ENCODE measurements around the gene DUSP11.

DUSP11 gene

GRCh38 chr2:73776869-73777519, 2.9 kb downstream of the DUSP11 start:
- peaks cover 2 to 19% (median 15%) of the 10 kb centered on the region in 5 donors for H3K4me1 ChIP-seq (ENCODE audit: control insufficient read depth in 5 of 5, insufficient read depth in 5 of 5, low read length in 5 of 5)
- H3K9me3 ChIP-seq (ENCODE audit: control insufficient read depth in 5 of 5, low read length in 5 of 5), result no peaks in the 10 kb centered on the region
- peak overlapping the region in 2 of 5 donors; percentile 25 to 45 for H3K9ac ChIP-seq (ENCODE audit: low read length in 5 of 5)
- H3K36me3 ChIP-seq (ENCODE audit: control insufficient read depth in 5 of 5, insufficient read depth in 5 of 5, low read length in 5 of 5), result peaks cover 27 to 44% (median 39%) of the 10 kb centered on the region in 5 donors
- H3K27ac ChIP-seq (ENCODE audit: low read depth, low read length), result no peak overlapping the region
- H3K27me3 ChIP-seq (ENCODE audit: control insufficient read depth in 5 of 5, insufficient read depth in 4 of 5, low read length in 5 of 5), result no peaks in the 10 kb centered on the region
- H3K4me3 ChIP-seq (ENCODE audit: low read depth in 1 of 5, low read length in 5 of 5), result no peak overlapping the region

- Histone ChIP-seq H3K27ac (ENCODE audit: low read depth, low read length) (no peak overlapping the region), H3K27me3 (ENCODE audit: control insufficient read depth in 5 of 5, insufficient read depth in 4 of 5, low read length in 5 of 5) (no peaks in the 10 kb centered on the region), H3K9me3 (ENCODE audit: control insufficient read depth in 5 of 5, low read length in 5 of 5) (no peaks in the 10 kb centered on the region), H3K4me1 (ENCODE audit: control insufficient read depth in 5 of 5, insufficient read depth in 5 of 5, low read length in 5 of 5) (peaks cover 2 to 19% (median 15%) of the 10 kb centered on the region in 5 donors), H3K36me3 (ENCODE audit: control insufficient read depth in 5 of 5, insufficient read depth in 5 of 5, low read length in 5 of 5) (peaks cover 29 to 44% (median 40%) of the 10 kb centered on the region in 5 donors), H3K4me3 (ENCODE audit: low read depth in 1 of 5, low read length in 5 of 5) (no peak overlapping the region), H3K9ac (ENCODE audit: low read length in 5 of 5) (no peak overlapping the region)
These were observed 3.5 kb downstream of the DUSP11 start for GRCh38 chr2:73776381-73776780.

GRCh38 chr2:73772819-73773218, 7.1 kb downstream of the DUSP11 start:
- peaks cover 44 to 75% (median 59%) of the 10 kb centered on the region in 5 donors for H3K36me3 ChIP-seq (ENCODE audit: control insufficient read depth in 5 of 5, insufficient read depth in 5 of 5, low read length in 5 of 5)

GRCh38 chr2:73770725-73771124, 9.2 kb downstream of the DUSP11 start:
- Histone ChIP-seq H3K27ac (ENCODE audit: low read depth, low read length) (no peak overlapping the region), H3K9ac (ENCODE audit: low read length in 5 of 5) (no peak overlapping the region), H3K4me3 (ENCODE audit: low read depth in 1 of 5, low read length in 5 of 5) (no peak overlapping the region), H3K4me1 (ENCODE audit: control insufficient read depth in 5 of 5, insufficient read depth in 5 of 5, low read length in 5 of 5) (no peaks in the 10 kb centered on the region), H3K36me3 (ENCODE audit: control insufficient read depth in 5 of 5, insufficient read depth in 5 of 5, low read length in 5 of 5) (peaks cover 52 to 76% (median 58%) of the 10 kb centered on the region in 5 donors), H3K9me3 (ENCODE audit: control insufficient read depth in 5 of 5, low read length in 5 of 5) (no peaks in the 10 kb centered on the region), H3K27me3 (ENCODE audit: control insufficient read depth in 5 of 5, insufficient read depth in 4 of 5, low read length in 5 of 5) (no peaks in the 10 kb centered on the region)

More at GRCh38 chr2:73772819-73773218, 7.1 kb downstream of the DUSP11 start:
- no peak overlapping the region for H3K9ac ChIP-seq (ENCODE audit: low read length in 5 of 5)
- no peaks in the 10 kb centered on the region for H3K27me3 ChIP-seq (ENCODE audit: control insufficient read depth in 5 of 5, insufficient read depth in 4 of 5, low read length in 5 of 5)
- H3K27ac ChIP-seq (ENCODE audit: low read depth, low read length), result no peak overlapping the region
- H3K4me3 ChIP-seq (ENCODE audit: low read depth in 1 of 5, low read length in 5 of 5), result no peak overlapping the region
- no peaks in the 10 kb centered on the region for H3K4me1 ChIP-seq (ENCODE audit: control insufficient read depth in 5 of 5, insufficient read depth in 5 of 5, low read length in 5 of 5)
- H3K9me3 ChIP-seq (ENCODE audit: control insufficient read depth in 5 of 5, low read length in 5 of 5), result no peaks in the 10 kb centered on the region

- Histone ChIP-seq H3K9me3 (ENCODE audit: control insufficient read depth in 5 of 5, low read length in 5 of 5) (no peaks in the 10 kb centered on the region), H3K9ac (ENCODE audit: low read length in 5 of 5) (no peak overlapping the region), H3K4me3 (ENCODE audit: low read depth in 1 of 5, low read length in 5 of 5) (no peak overlapping the region), H3K4me1 (ENCODE audit: control insufficient read depth in 5 of 5, insufficient read depth in 5 of 5, low read length in 5 of 5) (no peaks in the 10 kb centered on the region), H3K36me3 (ENCODE audit: control insufficient read depth in 5 of 5, insufficient read depth in 5 of 5, low read length in 5 of 5) (peaks cover 43 to 82% (median 51%) of the 10 kb centered on the region in 5 donors), H3K27me3 (ENCODE audit: control insufficient read depth in 5 of 5, insufficient read depth in 4 of 5, low read length in 5 of 5) (no peaks in the 10 kb centered on the region), H3K27ac (ENCODE audit: low read depth, low read length) (no peak overlapping the region)
These were observed 12.9 kb downstream of the DUSP11 start for GRCh38 chr2:73766994-73767393.

- peaks cover 44 to 87% (median 51%) of the 10 kb centered on the region in 5 donors for H3K36me3 ChIP-seq (ENCODE audit: control insufficient read depth in 5 of 5, insufficient read depth in 5 of 5, low read length in 5 of 5)
- no peaks in the 10 kb centered on the region for H3K9me3 ChIP-seq (ENCODE audit: control insufficient read depth in 5 of 5, low read length in 5 of 5)
- H3K27ac ChIP-seq (ENCODE audit: low read depth, low read length), result no peak overlapping the region
- no peaks in the 10 kb centered on the region for H3K4me1 ChIP-seq (ENCODE audit: control insufficient read depth in 5 of 5, insufficient read depth in 5 of 5, low read length in 5 of 5)
- no peak overlapping the region for H3K9ac ChIP-seq (ENCODE audit: low read length in 5 of 5)
- no peak overlapping the region for H3K4me3 ChIP-seq (ENCODE audit: low read depth in 1 of 5, low read length in 5 of 5)
- H3K27me3 ChIP-seq (ENCODE audit: control insufficient read depth in 5 of 5, insufficient read depth in 4 of 5, low read length in 5 of 5), result no peaks in the 10 kb centered on the region
These were observed 13.6 kb downstream of the DUSP11 start for GRCh38 chr2:73766349-73766748.

- Histone ChIP-seq H3K9ac (ENCODE audit: low read length in 5 of 5) (no peak overlapping the region), H3K36me3 (ENCODE audit: control insufficient read depth in 5 of 5, insufficient read depth in 5 of 5, low read length in 5 of 5) (peaks cover 47 to 88% (median 64%) of the 10 kb centered on the region in 5 donors), H3K9me3 (ENCODE audit: control insufficient read depth in 5 of 5, low read length in 5 of 5) (no peaks in the 10 kb centered on the region), H3K4me1 (ENCODE audit: control insufficient read depth in 5 of 5, insufficient read depth in 5 of 5, low read length in 5 of 5) (peaks cover 0 to 3% (median 2%) of the 10 kb centered on the region in 5 donors), H3K4me3 (ENCODE audit: low read depth in 1 of 5, low read length in 5 of 5) (no peak overlapping the region), H3K27ac (ENCODE audit: low read depth, low read length) (no peak overlapping the region), H3K27me3 (ENCODE audit: control insufficient read depth in 5 of 5, insufficient read depth in 4 of 5, low read length in 5 of 5) (no peaks in the 10 kb centered on the region)
These were observed 15.0 kb downstream of the DUSP11 start for GRCh38 chr2:73764945-73765344.

GRCh38 chr2:73762571-73762970, 17.3 kb downstream of the DUSP11 start:
- H3K9me3 ChIP-seq (ENCODE audit: control insufficient read depth in 5 of 5, low read length in 5 of 5), result no peaks in the 10 kb centered on the region
- peaks cover 8 to 16% (median 14%) of the 10 kb centered on the region in 5 donors for H3K4me1 ChIP-seq (ENCODE audit: control insufficient read depth in 5 of 5, insufficient read depth in 5 of 5, low read length in 5 of 5)
- H3K9ac ChIP-seq (ENCODE audit: low read length in 5 of 5), result no peak overlapping the region
- H3K4me3 ChIP-seq (ENCODE audit: low read depth in 1 of 5, low read length in 5 of 5), result no peak overlapping the region
- no peaks in the 10 kb centered on the region for H3K27me3 ChIP-seq (ENCODE audit: control insufficient read depth in 5 of 5, insufficient read depth in 4 of 5, low read length in 5 of 5)
- peaks cover 31 to 72% (median 51%) of the 10 kb centered on the region in 5 donors for H3K36me3 ChIP-seq (ENCODE audit: control insufficient read depth in 5 of 5, insufficient read depth in 5 of 5, low read length in 5 of 5)
- no peak overlapping the region for H3K27ac ChIP-seq (ENCODE audit: low read depth, low read length)

GRCh38 chr2:73759904-73760303, 20.0 kb downstream of the DUSP11 start:
- no peak overlapping the region for H3K4me3 ChIP-seq (ENCODE audit: low read depth in 1 of 5, low read length in 5 of 5)
- no peaks in the 10 kb centered on the region for H3K27me3 ChIP-seq (ENCODE audit: control insufficient read depth in 5 of 5, insufficient read depth in 4 of 5, low read length in 5 of 5)
- no peaks in the 10 kb centered on the region for H3K9me3 ChIP-seq (ENCODE audit: control insufficient read depth in 5 of 5, low read length in 5 of 5)
- peaks cover 16 to 67% (median 43%) of the 10 kb centered on the region in 5 donors for H3K36me3 ChIP-seq (ENCODE audit: control insufficient read depth in 5 of 5, insufficient read depth in 5 of 5, low read length in 5 of 5)
- H3K4me1 ChIP-seq (ENCODE audit: control insufficient read depth in 5 of 5, insufficient read depth in 5 of 5, low read length in 5 of 5), result peaks cover 8 to 17% (median 14%) of the 10 kb centered on the region in 5 donors
- no peak overlapping the region for H3K27ac ChIP-seq (ENCODE audit: low read depth, low read length)
- H3K9ac ChIP-seq (ENCODE audit: low read length in 5 of 5), result no peak overlapping the region

- Histone ChIP-seq H3K27me3 (ENCODE audit: control insufficient read depth in 5 of 5, insufficient read depth in 4 of 5, low read length in 5 of 5) (no peaks in the 10 kb centered on the region), H3K27ac (ENCODE audit: low read depth, low read length) (no peak overlapping the region), H3K36me3 (ENCODE audit: control insufficient read depth in 5 of 5, insufficient read depth in 5 of 5, low read length in 5 of 5) (peaks cover 14 to 61% (median 37%) of the 10 kb centered on the region in 5 donors), H3K9ac (ENCODE audit: low read length in 5 of 5) (no peak overlapping the region), H3K9me3 (ENCODE audit: control insufficient read depth in 5 of 5, low read length in 5 of 5) (peaks cover 0 to under 1% (median 0%) of the 10 kb centered on the region in 5 donors), H3K4me3 (ENCODE audit: low read depth in 1 of 5, low read length in 5 of 5) (no peak overlapping the region), H3K4me1 (ENCODE audit: control insufficient read depth in 5 of 5, insufficient read depth in 5 of 5, low read length in 5 of 5) (peaks cover 8 to 17% (median 14%) of the 10 kb centered on the region in 5 donors)
These were observed 20.6 kb downstream of the DUSP11 start for GRCh38 chr2:73759285-73759764.

Measured in subcutaneous abdominal adipose tissue (tissue), 5 donors.